ENCODE measurements around the gene TBATA. TPM values are rescaled to one million over a fixed set of nuclear protein-coding genes. Genes with fewer than 3 reads are reported as not detected.

Gene TBATA
- total RNA-seq, 4 donors from 2014 or later, result not detected

- no peak for DNase-seq
- H3K27me3 ChIP-seq, result no peaks in the 10 kb centered on the region
- TF ChIP-seq CTCF (IDR thresholded peaks at IDR 0.05) (no peak), POLR2A (IDR thresholded peaks at IDR 0.05) (no peak)
- H3K9me3 ChIP-seq, result no peaks in the 10 kb centered on the region
- H3K4me3 ChIP-seq, result no peak overlapping the region
- H3K36me3 ChIP-seq, result no peaks in the 10 kb centered on the region
- no peaks in the 10 kb centered on the region for H3K4me1 ChIP-seq
- no peak overlapping the region for H3K27ac ChIP-seq
- intact Hi-C loops (cut with DNase I; ENCODE audit: low total_unique reads), result no loop called here
Measured at GRCh38 chr10:70809011-70809611, 23.9 kb upstream of the TBATA start.

- intact Hi-C loops (cut with DNase I; ENCODE audit: low total_unique reads), result no loop called here
- Histone ChIP-seq H3K27me3 (no peaks in the 10 kb centered on the region), H3K36me3 (no peaks in the 10 kb centered on the region), H3K9me3 (no peaks in the 10 kb centered on the region), H3K4me3 (no peak overlapping the region), H3K4me1 (no peaks in the 10 kb centered on the region), H3K27ac (no peak overlapping the region)
- TF ChIP-seq POLR2A (IDR thresholded peaks at IDR 0.05) (no peak), CTCF (IDR thresholded peaks at IDR 0.05) (no peak)
- DNase-seq, result no peak
Measured at GRCh38 chr10:70807556-70807955, 22.4 kb upstream of the TBATA start.

GRCh38 chr10:70806841-70807240, 21.7 kb upstream of the TBATA start:
- H3K27me3 ChIP-seq, result no peaks in the 10 kb centered on the region

GRCh38 chr10:70805619-70806215, 20.5 kb upstream of the TBATA start:
- Histone ChIP-seq H3K4me1 (no peaks in the 10 kb centered on the region), H3K27me3 (no peaks in the 10 kb centered on the region), H3K9me3 (no peaks in the 10 kb centered on the region), H3K36me3 (no peaks in the 10 kb centered on the region), H3K27ac (no peak overlapping the region), H3K4me3 (no peak overlapping the region)
- DNase-seq, result no peak
- no peak for TF ChIP-seq POLR2A (IDR thresholded peaks at IDR 0.05)
- TF ChIP-seq CTCF (IDR thresholded peaks at IDR 0.05), result no peak
- intact Hi-C loops (cut with DNase I; ENCODE audit: low total_unique reads), result no loop called here

More at GRCh38 chr10:70806841-70807240, 21.7 kb upstream of the TBATA start:
- no peak for DNase-seq
- intact Hi-C loops (cut with DNase I; ENCODE audit: low total_unique reads), result no loop called here
- Histone ChIP-seq H3K36me3 (no peaks in the 10 kb centered on the region), H3K4me1 (no peaks in the 10 kb centered on the region), H3K27ac (no peak overlapping the region), H3K9me3 (no peaks in the 10 kb centered on the region), H3K4me3 (no peak overlapping the region)
- no peak for TF ChIP-seq CTCF (IDR thresholded peaks at IDR 0.05)
- TF ChIP-seq POLR2A (IDR thresholded peaks at IDR 0.05), result no peak

GRCh38 chr10:70804421-70804808, 19.2 kb upstream of the TBATA start:
- Histone ChIP-seq H3K9me3 (no peaks in the 10 kb centered on the region), H3K36me3 (no peaks in the 10 kb centered on the region), H3K4me1 (no peaks in the 10 kb centered on the region), H3K27ac (no peak overlapping the region), H3K4me3 (no peak overlapping the region), H3K27me3 (no peaks in the 10 kb centered on the region)
- TF ChIP-seq CTCF (IDR thresholded peaks at IDR 0.05) (no peak), POLR2A (IDR thresholded peaks at IDR 0.05) (no peak)
- no peak for DNase-seq
- intact Hi-C loops (cut with DNase I; ENCODE audit: low total_unique reads), result no loop called here

Data from uterus (tissue), 4 donors.